Mucosa of rectum (tissue), 2 donors: Measurements from ENCODE around the gene LSAMP.

Experiments used
- H3K27ac ChIP-seq, 2 donors: one replicate each; pipeline ENCODE4 v1.7.0; 2013; ENCODE audit warnings: inconsistent platforms in 2 of 2, low read depth in 2 of 2, low read length in 2 of 2
- H3K27me3 ChIP-seq, 2 donors: one replicate each; pipeline ENCODE4 v1.7.0; 2013; ENCODE audit warnings: low read length in 2 of 2; ENCODE audit not compliant: control insufficient read depth in 2 of 2, insufficient read depth in 2 of 2
- H3K36me3 ChIP-seq, 2 donors: one replicate each; pipeline ENCODE4 v1.7.0; 2013; ENCODE audit warnings: low read length in 2 of 2; ENCODE audit not compliant: control insufficient read depth in 2 of 2, insufficient read depth in 2 of 2
- H3K4me1 ChIP-seq, 2 donors: one replicate each; pipeline ENCODE4 v1.7.0; 2013; ENCODE audit warnings: low read length in 2 of 2, mild to moderate bottlenecking in 1 of 2; ENCODE audit not compliant: control insufficient read depth in 2 of 2, insufficient read depth in 2 of 2
- H3K4me3 ChIP-seq, 2 donors: one replicate each; pipeline ENCODE4 v1.7.0; 2013; ENCODE audit warnings: low read length in 2 of 2
- H3K9ac ChIP-seq, 2 donors: one replicate each; pipeline ENCODE4 v1.7.0; 2013; ENCODE audit warnings: low read length in 2 of 2, low read depth in 1 of 2, mild to moderate bottlenecking in 1 of 2
- H3K9me3 ChIP-seq, 2 donors: one replicate each; pipeline ENCODE4 v1.7.0; 2013; ENCODE audit warnings: low read length in 2 of 2; ENCODE audit not compliant: control insufficient read depth in 2 of 2
- donor health status: healthy.
- donor health status: Normal muscosa, but diverticular disease.

Gene LSAMP

DNA sequence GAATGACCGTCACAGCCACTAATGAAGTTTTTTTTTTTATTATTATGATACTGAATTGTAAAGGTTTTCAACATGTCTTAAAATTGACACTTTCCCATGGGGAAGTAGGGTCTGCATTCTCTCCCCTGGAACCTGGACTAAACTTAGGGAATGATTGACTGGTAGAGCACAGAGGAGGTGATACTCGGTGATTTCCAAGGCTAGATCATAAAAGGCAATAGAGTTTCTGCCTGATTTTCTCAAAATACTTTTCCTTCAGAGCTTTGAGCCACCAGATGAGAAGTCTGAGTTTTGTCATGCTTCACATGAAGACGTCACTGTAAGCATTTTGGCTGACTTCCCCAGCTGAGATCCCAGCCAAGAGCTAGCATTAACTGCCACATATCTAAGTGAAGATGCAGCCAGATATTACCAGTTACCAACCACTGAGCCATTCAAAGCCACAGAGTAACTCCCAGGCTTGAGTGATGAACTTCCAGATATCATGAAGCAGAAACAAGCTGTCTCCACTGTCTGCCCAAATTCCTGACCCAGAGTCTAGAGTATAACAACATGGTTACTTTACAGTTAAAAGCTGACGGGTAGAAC lies 105.8 kb downstream of the LSAMP start:
- no peak overlapping the region for H3K9ac ChIP-seq
- no peaks in the 10 kb centered on the region for H3K4me1 ChIP-seq
- no peaks in the 10 kb centered on the region for H3K27me3 ChIP-seq
- H3K4me3 ChIP-seq = no peak overlapping the region
- no peaks in the 10 kb centered on the region for H3K36me3 ChIP-seq
- H3K27ac ChIP-seq = no peak overlapping the region
- no peaks in the 10 kb centered on the region for H3K9me3 ChIP-seq

DNA sequence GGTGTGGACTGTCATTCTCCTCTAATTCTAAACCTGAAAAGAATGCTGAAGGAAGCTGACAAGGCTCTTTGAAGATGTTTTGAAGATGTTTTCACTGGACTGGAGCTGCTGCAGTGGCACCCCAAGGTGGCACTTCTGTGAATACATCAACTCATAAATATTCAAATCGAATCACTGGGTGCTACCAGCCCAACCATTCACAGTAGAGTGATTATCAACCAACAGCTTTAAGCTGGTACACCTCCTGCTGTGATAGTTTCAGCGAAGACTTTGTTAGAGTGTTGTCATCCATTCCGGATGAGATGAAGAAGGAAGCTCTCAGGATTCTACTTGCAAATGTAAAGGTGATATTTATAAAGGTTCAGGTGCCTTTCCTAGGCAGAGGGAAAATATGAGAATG lies 106.6 kb downstream of the LSAMP start:
- H3K27me3 ChIP-seq = no peaks in the 10 kb centered on the region
- H3K9me3 ChIP-seq = no peaks in the 10 kb centered on the region
- H3K4me1 ChIP-seq = no peaks in the 10 kb centered on the region
- H3K36me3 ChIP-seq = no peaks in the 10 kb centered on the region
- H3K4me3 ChIP-seq = no peak overlapping the region
- no peak overlapping the region for H3K27ac ChIP-seq
- H3K9ac ChIP-seq = no peak overlapping the region

DNA sequence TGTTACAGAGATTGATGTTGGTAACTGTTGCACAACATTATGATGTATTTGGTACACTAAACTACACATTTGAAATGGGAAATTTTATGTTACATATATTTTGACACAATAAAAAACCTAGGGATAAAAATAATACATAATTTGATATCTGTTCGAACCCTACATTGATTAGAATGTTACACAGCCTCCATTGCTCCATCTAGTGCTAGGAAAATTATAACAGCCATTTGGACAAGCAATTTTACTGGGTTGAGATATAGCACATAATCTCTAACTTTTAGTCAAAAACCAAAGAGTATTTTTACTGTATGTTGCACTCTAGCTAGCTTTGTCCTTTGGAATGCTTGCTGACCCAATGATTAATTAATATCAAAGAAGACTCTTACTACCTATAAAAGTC lies 108.1 kb downstream of the LSAMP start:
- no peak overlapping the region for H3K9ac ChIP-seq
- H3K27ac ChIP-seq = no peak overlapping the region
- H3K36me3 ChIP-seq = no peaks in the 10 kb centered on the region
- no peaks in the 10 kb centered on the region for H3K9me3 ChIP-seq
- H3K4me1 ChIP-seq = no peaks in the 10 kb centered on the region
- no peak overlapping the region for H3K4me3 ChIP-seq
- no peaks in the 10 kb centered on the region for H3K27me3 ChIP-seq

DNA sequence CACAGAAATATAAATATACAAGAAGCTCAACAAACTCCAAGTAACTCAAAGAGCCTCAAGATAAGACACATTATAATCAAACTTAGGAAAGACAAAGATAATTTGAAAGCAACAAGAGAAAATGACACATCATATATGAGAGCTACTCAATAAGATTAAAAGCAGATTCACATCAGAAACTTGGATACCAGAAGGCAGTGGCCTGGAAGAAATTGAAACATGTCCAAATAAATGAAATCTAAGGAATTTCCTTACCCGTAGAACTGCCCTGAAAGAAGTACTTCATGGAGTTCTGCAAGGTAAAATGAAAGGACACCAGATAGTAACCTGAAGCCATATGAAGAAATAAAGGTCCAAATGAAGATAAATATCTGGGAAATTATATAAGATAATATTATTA lies 113.9 kb downstream of the LSAMP start:
- H3K4me1 ChIP-seq = no peaks in the 10 kb centered on the region
- H3K9ac ChIP-seq = no peak overlapping the region
- H3K4me3 ChIP-seq = no peak overlapping the region
- H3K27ac ChIP-seq = no peak overlapping the region
- H3K9me3 ChIP-seq = no peaks in the 10 kb centered on the region
- no peaks in the 10 kb centered on the region for H3K36me3 ChIP-seq
- H3K27me3 ChIP-seq = no peaks in the 10 kb centered on the region

DNA sequence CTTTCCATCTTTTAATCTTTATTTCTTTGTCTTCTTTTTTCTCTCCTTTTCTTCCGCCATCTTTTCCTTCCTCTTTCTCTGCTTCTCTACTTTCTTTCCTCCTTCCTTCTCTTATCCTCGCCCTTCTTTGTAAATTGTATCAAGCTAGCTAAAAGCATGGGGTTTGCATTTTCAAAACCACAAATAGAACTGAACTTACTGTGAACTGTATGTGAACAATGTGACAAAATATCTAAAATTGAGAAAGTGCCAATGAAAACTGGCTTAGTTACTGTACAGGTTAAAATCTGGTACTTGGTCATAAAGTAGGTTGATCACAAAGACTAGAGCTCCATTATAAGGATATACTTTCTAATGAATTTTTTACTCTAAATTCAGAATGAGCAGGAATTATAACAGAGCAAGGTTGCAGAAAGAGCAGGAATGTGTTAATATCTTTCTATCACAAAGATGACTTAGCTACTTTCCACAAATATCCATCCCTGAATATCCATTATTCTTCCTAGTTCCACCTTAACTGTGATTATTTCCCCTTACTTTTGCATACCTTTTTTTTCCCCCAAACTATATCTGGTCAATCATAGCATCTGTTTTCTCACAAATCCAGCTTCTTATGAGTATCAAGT lies 122.4 kb downstream of the LSAMP start:
- Histone ChIP-seq H3K36me3 (no peaks in the 10 kb centered on the region), H3K27ac (no peak overlapping the region), H3K9ac (no peak overlapping the region), H3K27me3 (no peaks in the 10 kb centered on the region), H3K4me1 (no peaks in the 10 kb centered on the region), H3K9me3 (no peaks in the 10 kb centered on the region), H3K4me3 (no peak overlapping the region)

DNA sequence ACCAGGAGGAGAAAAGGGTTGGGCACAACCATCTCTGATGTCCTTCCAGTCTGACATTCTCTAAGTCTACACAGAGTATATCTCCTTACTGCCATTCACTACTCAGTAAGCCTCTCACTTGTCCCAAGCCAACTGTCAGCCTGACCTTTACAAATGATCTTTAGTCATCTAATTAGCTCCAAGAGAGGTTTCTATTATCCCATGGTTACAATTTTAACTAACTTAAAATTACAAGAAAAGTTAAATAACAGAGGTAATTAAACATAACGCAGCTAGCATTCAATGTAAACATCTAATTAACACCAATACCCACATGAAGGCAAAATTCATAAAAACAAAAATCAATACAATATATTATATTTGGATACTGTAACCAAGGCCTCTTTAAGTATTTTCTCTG lies 126.9 kb downstream of the LSAMP start:
- Histone ChIP-seq H3K4me1 (no peaks in the 10 kb centered on the region), H3K4me3 (no peak overlapping the region), H3K27me3 (no peaks in the 10 kb centered on the region), H3K27ac (no peak overlapping the region), H3K9ac (no peak overlapping the region), H3K36me3 (no peaks in the 10 kb centered on the region), H3K9me3 (no peaks in the 10 kb centered on the region)

DNA sequence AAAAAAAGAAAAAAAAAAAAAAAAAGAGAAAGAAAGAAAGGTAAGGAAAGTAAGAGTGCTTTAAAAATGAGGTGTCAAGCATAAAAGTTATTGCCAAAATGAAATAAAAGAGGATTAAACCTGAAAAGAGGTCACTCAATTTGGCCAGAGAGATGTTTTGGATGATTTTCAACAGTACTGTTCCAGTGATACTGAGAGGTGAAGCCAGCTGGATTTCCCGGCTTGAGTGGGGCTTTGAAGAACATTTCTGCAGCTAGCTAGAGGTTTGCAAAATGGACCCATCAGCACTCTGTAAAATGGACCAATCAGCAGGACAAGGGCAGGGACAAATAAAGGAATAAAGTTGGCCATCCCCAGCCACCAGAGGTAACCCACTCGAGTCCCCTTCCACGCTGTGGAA lies 128.5 kb downstream of the LSAMP start:
- H3K9me3 ChIP-seq = no peaks in the 10 kb centered on the region
- no peaks in the 10 kb centered on the region for H3K27me3 ChIP-seq
- H3K9ac ChIP-seq = no peak overlapping the region
- H3K4me1 ChIP-seq = no peaks in the 10 kb centered on the region
- H3K36me3 ChIP-seq = no peaks in the 10 kb centered on the region
- H3K27ac ChIP-seq = no peak overlapping the region
- H3K4me3 ChIP-seq = no peak overlapping the region

DNA sequence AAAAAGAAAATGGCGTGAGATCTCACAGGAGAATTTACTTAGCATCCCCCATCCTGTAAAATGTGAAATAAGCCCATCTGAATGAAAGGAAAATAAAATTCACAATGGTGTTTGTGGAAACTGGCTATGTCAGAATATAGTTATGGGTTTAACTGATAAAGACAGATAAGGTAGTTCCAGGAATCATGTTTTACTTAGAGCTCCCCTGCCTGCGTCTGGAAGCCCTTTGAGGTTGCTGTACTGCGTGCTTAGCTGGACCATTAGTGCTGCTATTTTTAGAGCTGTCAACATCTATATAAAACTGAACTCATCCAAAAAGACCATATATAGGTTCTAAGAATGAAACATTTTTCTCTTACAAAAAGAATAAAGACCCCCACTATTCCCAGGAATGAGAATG lies 130.8 kb downstream of the LSAMP start:
- Histone ChIP-seq H3K27ac (no peak overlapping the region), H3K9me3 (no peaks in the 10 kb centered on the region), H3K9ac (no peak overlapping the region), H3K4me1 (no peaks in the 10 kb centered on the region), H3K4me3 (no peak overlapping the region), H3K27me3 (no peaks in the 10 kb centered on the region), H3K36me3 (no peaks in the 10 kb centered on the region)

DNA sequence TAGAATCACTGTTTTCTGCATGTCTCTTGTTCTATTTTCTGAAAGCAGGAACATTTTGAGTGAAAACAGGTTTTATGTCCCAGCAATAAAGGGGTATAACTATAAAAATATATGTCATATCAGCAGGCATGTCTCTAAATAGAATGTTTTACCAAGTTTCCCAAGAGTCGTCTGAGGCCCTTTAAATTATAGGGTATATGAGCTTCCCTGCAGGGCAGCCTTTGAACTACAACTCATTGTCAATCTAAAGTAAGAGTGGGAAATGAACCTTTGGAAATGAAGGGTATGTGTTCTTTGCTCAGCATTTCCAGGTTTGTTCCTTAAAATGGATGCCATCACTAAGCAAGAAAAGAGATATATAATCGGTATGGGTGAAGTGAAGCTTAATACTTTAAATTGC lies 138.6 kb downstream of the LSAMP start:
- no peaks in the 10 kb centered on the region for H3K27me3 ChIP-seq
- no peaks in the 10 kb centered on the region for H3K36me3 ChIP-seq
- H3K9ac ChIP-seq = no peak overlapping the region
- H3K4me3 ChIP-seq = no peak overlapping the region
- H3K27ac ChIP-seq = no peak overlapping the region
- no peaks in the 10 kb centered on the region for H3K4me1 ChIP-seq
- no peaks in the 10 kb centered on the region for H3K9me3 ChIP-seq

DNA sequence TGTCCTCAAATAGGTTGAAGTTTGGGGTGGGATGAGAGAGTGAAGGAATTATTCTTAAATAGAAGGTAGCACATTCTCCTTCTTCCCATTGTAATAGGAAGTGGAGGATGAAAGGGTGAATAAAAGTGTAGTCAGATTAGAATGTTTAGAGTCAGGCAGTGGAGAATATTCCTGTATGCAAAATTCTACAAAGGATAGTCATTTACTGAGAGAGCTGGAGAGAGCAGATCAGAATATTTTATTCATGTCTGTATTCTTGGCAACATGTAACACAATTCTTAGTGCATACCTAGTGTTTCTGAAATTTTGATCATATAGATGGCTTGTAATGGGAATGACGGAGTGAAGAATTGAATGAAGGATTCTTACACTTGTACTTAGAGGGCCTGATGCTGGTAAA lies 139.1 kb downstream of the LSAMP start:
- Histone ChIP-seq H3K9me3 (no peaks in the 10 kb centered on the region), H3K36me3 (no peaks in the 10 kb centered on the region), H3K4me3 (no peak overlapping the region), H3K9ac (no peak overlapping the region), H3K27me3 (no peaks in the 10 kb centered on the region), H3K4me1 (no peaks in the 10 kb centered on the region), H3K27ac (no peak overlapping the region)
